Measurements from ENCODE around the gene GULP1. TPM values are rescaled to one million over a fixed set of nuclear protein-coding genes. Genes with fewer than 3 reads are reported as not detected.

Gene GULP1
- total and polyA plus RNA-seq, 7 experiments from 2014 or later: not detected

- Mint-ChIP-seq H3K27ac (no peak overlapping the region), H3K4me1 (no peaks in the 10 kb centered on the region), H3K9me3 (peaks cover 0 to 4% (median 0%) of the 10 kb centered on the region in 11 donors), H3K27me3 (no peaks in the 10 kb centered on the region), H3K36me3 (no peaks in the 10 kb centered on the region), H3K4me3 (no peak overlapping the region)
- no peak overlapping the region for H3K27ac ChIP-seq (ENCODE audit: low read depth, low read length)
- H3K36me3 ChIP-seq (ENCODE audit: control insufficient read depth in 2 of 3, insufficient read depth in 3 of 3, low read length in 3 of 3): no peaks in the 10 kb centered on the region
- H3K4me3 ChIP-seq (ENCODE audit: low read length): no peak overlapping the region
- ATAC-seq (no peak), DNase-seq (no peak)
- CTCF ChIA-PET: no interaction called here
- intact Hi-C loops (cut with micrococcal nuclease): no loop called here
- H3K9me3 ChIP-seq (ENCODE audit: control insufficient read depth in 2 of 3, low read length in 3 of 3): no peaks in the 10 kb centered on the region
- no peaks in the 10 kb centered on the region for H3K4me1 ChIP-seq (ENCODE audit: control insufficient read depth in 2 of 2, insufficient read depth in 2 of 2, low read length in 2 of 2)
- H3K27me3 ChIP-seq (ENCODE audit: control insufficient read depth in 2 of 2, insufficient read depth in 2 of 2, low read length in 2 of 2): no peaks in the 10 kb centered on the region
- POLR2A ChIA-PET: no interaction called here
These were observed 142.3 kb downstream of the GULP1 start for GRCh38 chr2:188434018-188434417.

- Histone ChIP-seq H3K27me3 (ENCODE audit: control insufficient read depth in 2 of 2, insufficient read depth in 2 of 2, low read length in 2 of 2) (no peaks in the 10 kb centered on the region), H3K4me1 (ENCODE audit: control insufficient read depth in 2 of 2, insufficient read depth in 2 of 2, low read length in 2 of 2) (no peaks in the 10 kb centered on the region), H3K27ac (ENCODE audit: low read depth, low read length) (no peak overlapping the region), H3K9me3 (ENCODE audit: control insufficient read depth in 2 of 3, low read length in 3 of 3) (no peaks in the 10 kb centered on the region), H3K4me3 (ENCODE audit: low read length) (no peak overlapping the region), H3K36me3 (ENCODE audit: control insufficient read depth in 2 of 3, insufficient read depth in 3 of 3, low read length in 3 of 3) (no peaks in the 10 kb centered on the region)
- H3K4me1 Mint-ChIP-seq: no peaks in the 10 kb centered on the region
- ATAC-seq: no peak
- H3K4me3 Mint-ChIP-seq: no peak overlapping the region
- no peaks in the 10 kb centered on the region for H3K27me3 Mint-ChIP-seq
- peaks cover 0 to 4% (median 0%) of the 10 kb centered on the region in 11 donors for H3K9me3 Mint-ChIP-seq
- intact Hi-C loops (cut with micrococcal nuclease): no loop called here
- ChIA-PET POLR2A (no interaction called here), CTCF (no interaction called here)
- DNase-seq: no peak
- no peaks in the 10 kb centered on the region for H3K36me3 Mint-ChIP-seq
- H3K27ac Mint-ChIP-seq: no peak overlapping the region
These were observed 143.4 kb downstream of the GULP1 start for GRCh38 chr2:188435115-188435514.

- no peaks in the 10 kb centered on the region for H3K27me3 Mint-ChIP-seq
- intact Hi-C loops (cut with micrococcal nuclease): no loop called here
- H3K27me3 ChIP-seq (ENCODE audit: control insufficient read depth in 2 of 2, insufficient read depth in 2 of 2, low read length in 2 of 2): no peaks in the 10 kb centered on the region
- no peaks in the 10 kb centered on the region for H3K36me3 ChIP-seq (ENCODE audit: control insufficient read depth in 2 of 3, insufficient read depth in 3 of 3, low read length in 3 of 3)
- no peak overlapping the region for H3K27ac Mint-ChIP-seq
- CTCF ChIA-PET: no interaction called here
- DNase-seq (no peak), ATAC-seq (no peak)
- H3K36me3 Mint-ChIP-seq: no peaks in the 10 kb centered on the region
- H3K27ac ChIP-seq (ENCODE audit: low read depth, low read length): no peak overlapping the region
- H3K4me1 Mint-ChIP-seq: no peaks in the 10 kb centered on the region
- no peak overlapping the region for H3K4me3 Mint-ChIP-seq
- H3K9me3 Mint-ChIP-seq: peaks cover 0 to 4% (median 0%) of the 10 kb centered on the region in 11 donors
- POLR2A ChIA-PET: no interaction called here
- H3K9me3 ChIP-seq (ENCODE audit: control insufficient read depth in 2 of 3, low read length in 3 of 3): no peaks in the 10 kb centered on the region
- no peak overlapping the region for H3K4me3 ChIP-seq (ENCODE audit: low read length)
- no peaks in the 10 kb centered on the region for H3K4me1 ChIP-seq (ENCODE audit: control insufficient read depth in 2 of 2, insufficient read depth in 2 of 2, low read length in 2 of 2)
These were observed 145.9 kb downstream of the GULP1 start for GRCh38 chr2:188437537-188437936.

GRCh38 chr2:188439986-188440385 is 148.3 kb downstream of the GULP1 start:
- Mint-ChIP-seq H3K27ac (no peak overlapping the region), H3K27me3 (no peaks in the 10 kb centered on the region), H3K9me3 (peaks cover 0 to 4% (median 0%) of the 10 kb centered on the region in 11 donors), H3K4me3 (no peak overlapping the region), H3K36me3 (no peaks in the 10 kb centered on the region), H3K4me1 (no peaks in the 10 kb centered on the region)
- intact Hi-C loops (cut with micrococcal nuclease): no loop called here
- ChIA-PET CTCF (no interaction called here), POLR2A (no interaction called here)
- Histone ChIP-seq H3K27me3 (ENCODE audit: control insufficient read depth in 2 of 2, insufficient read depth in 2 of 2, low read length in 2 of 2) (no peaks in the 10 kb centered on the region), H3K4me3 (ENCODE audit: low read length) (no peak overlapping the region), H3K27ac (ENCODE audit: low read depth, low read length) (no peak overlapping the region), H3K36me3 (ENCODE audit: control insufficient read depth in 2 of 3, insufficient read depth in 3 of 3, low read length in 3 of 3) (no peaks in the 10 kb centered on the region), H3K9me3 (ENCODE audit: control insufficient read depth in 2 of 3, low read length in 3 of 3) (no peaks in the 10 kb centered on the region), H3K4me1 (ENCODE audit: control insufficient read depth in 2 of 2, insufficient read depth in 2 of 2, low read length in 2 of 2) (no peaks in the 10 kb centered on the region)
- ATAC-seq (no peak), DNase-seq (no peak)

DNA sequence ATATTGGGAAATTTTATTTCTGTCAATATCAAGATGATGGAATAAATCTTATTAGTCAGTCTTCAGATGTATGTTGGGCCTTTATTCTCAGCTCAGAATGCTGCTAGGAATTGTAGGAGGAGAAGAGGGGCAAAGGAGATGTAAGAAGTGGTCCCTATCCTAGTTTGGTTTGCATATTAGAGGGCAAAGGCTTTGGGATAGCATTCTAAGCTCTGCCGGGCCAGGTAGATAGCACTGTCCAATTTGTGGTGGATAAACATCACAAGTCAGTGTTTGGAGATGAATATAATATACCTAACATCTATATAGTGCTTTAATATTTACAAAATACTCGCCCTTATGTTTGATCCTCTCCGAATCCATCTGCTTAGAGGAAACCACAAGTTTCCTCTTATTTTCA is 149.2 kb downstream of the GULP1 start:
- no peak overlapping the region for H3K27ac Mint-ChIP-seq
- Histone ChIP-seq H3K4me1 (ENCODE audit: control insufficient read depth in 2 of 2, insufficient read depth in 2 of 2, low read length in 2 of 2) (no peaks in the 10 kb centered on the region), H3K4me3 (ENCODE audit: low read length) (no peak overlapping the region), H3K27ac (ENCODE audit: low read depth, low read length) (no peak overlapping the region), H3K27me3 (ENCODE audit: control insufficient read depth in 2 of 2, insufficient read depth in 2 of 2, low read length in 2 of 2) (no peaks in the 10 kb centered on the region), H3K9me3 (ENCODE audit: control insufficient read depth in 2 of 3, low read length in 3 of 3) (no peaks in the 10 kb centered on the region), H3K36me3 (ENCODE audit: control insufficient read depth in 2 of 3, insufficient read depth in 3 of 3, low read length in 3 of 3) (no peaks in the 10 kb centered on the region)
- no peak for DNase-seq
- no peaks in the 10 kb centered on the region for H3K36me3 Mint-ChIP-seq
- intact Hi-C loops (cut with micrococcal nuclease): no loop called here
- H3K4me3 Mint-ChIP-seq: no peak overlapping the region
- no peaks in the 10 kb centered on the region for H3K27me3 Mint-ChIP-seq
- ChIA-PET POLR2A (no interaction called here), CTCF (no interaction called here)
- ATAC-seq: no peak
- H3K4me1 Mint-ChIP-seq: no peaks in the 10 kb centered on the region
- peaks cover 0 to 4% (median 0%) of the 10 kb centered on the region in 11 donors for H3K9me3 Mint-ChIP-seq

DNA sequence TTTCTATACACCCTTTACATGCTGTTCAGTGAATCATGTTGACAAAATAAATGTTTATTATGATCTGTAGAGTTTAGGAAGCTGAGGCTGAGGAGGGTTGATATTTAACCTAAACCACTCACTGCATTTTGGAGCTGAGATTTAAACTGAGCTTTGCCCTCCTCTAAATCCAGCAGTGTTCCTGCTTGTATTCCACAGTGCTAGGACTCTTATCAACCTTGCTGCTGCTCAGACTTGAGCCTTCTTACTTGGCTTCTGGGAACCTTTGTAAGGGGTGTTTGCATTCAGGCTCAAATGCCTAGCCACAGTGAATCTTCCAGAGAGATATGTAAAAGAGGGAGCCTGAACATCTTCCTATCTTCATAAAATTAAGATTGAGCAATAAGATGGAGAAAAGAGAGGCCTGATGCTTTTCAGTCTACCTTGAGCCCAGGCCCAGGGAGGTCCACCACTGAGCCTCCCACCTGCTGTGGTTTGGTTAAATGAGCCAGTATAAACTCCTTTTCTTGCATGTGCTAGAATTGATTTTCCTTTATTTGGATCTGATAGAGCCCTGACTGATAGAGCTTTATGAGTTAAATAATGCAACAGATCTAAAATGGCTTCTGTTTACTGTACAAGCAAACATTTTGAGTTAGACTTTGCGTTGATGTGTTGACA is 149.7 kb downstream of the GULP1 start:
- Histone ChIP-seq H3K4me1 (ENCODE audit: control insufficient read depth in 2 of 2, insufficient read depth in 2 of 2, low read length in 2 of 2) (no peaks in the 10 kb centered on the region), H3K27me3 (ENCODE audit: control insufficient read depth in 2 of 2, insufficient read depth in 2 of 2, low read length in 2 of 2) (no peaks in the 10 kb centered on the region), H3K36me3 (ENCODE audit: control insufficient read depth in 2 of 3, insufficient read depth in 3 of 3, low read length in 3 of 3) (no peaks in the 10 kb centered on the region), H3K4me3 (ENCODE audit: low read length) (no peak overlapping the region), H3K9me3 (ENCODE audit: control insufficient read depth in 2 of 3, low read length in 3 of 3) (no peaks in the 10 kb centered on the region), H3K27ac (ENCODE audit: low read depth, low read length) (no peak overlapping the region)
- Mint-ChIP-seq H3K27me3 (no peaks in the 10 kb centered on the region), H3K36me3 (no peaks in the 10 kb centered on the region), H3K4me3 (no peak overlapping the region), H3K4me1 (no peaks in the 10 kb centered on the region), H3K9me3 (peaks cover 0 to 4% (median 0%) of the 10 kb centered on the region in 11 donors), H3K27ac (no peak overlapping the region)
- intact Hi-C loops (cut with micrococcal nuclease): no loop called here
- CTCF ChIA-PET: no interaction called here
- POLR2A ChIA-PET: no interaction called here
- no peak for DNase-seq
- ATAC-seq: no peak

DNA sequence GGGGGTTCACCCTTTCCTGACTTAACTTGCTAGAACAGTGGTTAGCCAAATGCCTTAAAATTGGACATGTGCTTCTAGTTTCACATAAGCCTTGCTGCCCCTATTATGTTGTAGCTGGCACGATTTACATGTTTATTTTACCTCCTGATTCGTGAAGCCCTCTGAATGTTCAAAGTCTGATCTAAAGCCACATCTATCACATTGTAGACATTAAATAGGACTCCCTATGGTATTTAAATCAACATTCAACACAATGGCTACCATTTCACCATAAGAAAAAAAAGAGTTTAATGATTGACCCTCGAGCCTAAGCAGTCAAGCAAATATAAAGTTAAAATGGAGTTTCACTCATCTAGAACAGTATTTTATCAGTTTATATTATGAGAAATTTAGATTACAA is 151.5 kb downstream of the GULP1 start:
- POLR2A ChIA-PET: no interaction called here
- no peak for ATAC-seq
- Mint-ChIP-seq H3K4me1 (no peaks in the 10 kb centered on the region), H3K4me3 (no peak overlapping the region), H3K9me3 (peaks cover 0 to 6% (median 0%) of the 10 kb centered on the region in 11 donors), H3K27me3 (peaks cover 0 to 6% (median 0%) of the 10 kb centered on the region in 5 donors), H3K36me3 (no peaks in the 10 kb centered on the region), H3K27ac (no peak overlapping the region)
- Histone ChIP-seq H3K36me3 (ENCODE audit: control insufficient read depth in 2 of 3, insufficient read depth in 3 of 3, low read length in 3 of 3) (no peaks in the 10 kb centered on the region), H3K4me1 (ENCODE audit: control insufficient read depth in 2 of 2, insufficient read depth in 2 of 2, low read length in 2 of 2) (no peaks in the 10 kb centered on the region), H3K27ac (ENCODE audit: low read depth, low read length) (no peak overlapping the region), H3K27me3 (ENCODE audit: control insufficient read depth in 2 of 2, insufficient read depth in 2 of 2, low read length in 2 of 2) (no peaks in the 10 kb centered on the region), H3K9me3 (ENCODE audit: control insufficient read depth in 2 of 3, low read length in 3 of 3) (no peaks in the 10 kb centered on the region), H3K4me3 (ENCODE audit: low read length) (no peak overlapping the region)
- DNase-seq: no peak
- CTCF ChIA-PET: interaction anchor here (0.6 kb wide), 1 partner anchor 176 kb away, joined by 3 read pairs; no protein-coding TSS in a partner anchor
- intact Hi-C loops (cut with micrococcal nuclease): no loop called here
